Right cardiac atrium (tissue), 5 donors: ENCODE results near the gene RCAN1. TPM values are rescaled to one million over a fixed set of nuclear protein-coding genes. Genes with fewer than 3 reads are reported as not detected.
"Not testable (repeated sequence)": the region's sequence is repeated elsewhere in the genome, so short reads cannot be mapped to it uniquely, and the experiment has no call there.

ENCODE experiments used
- ATAC-seq, 2 donors: fragments of 200-7000 bp; cut with Tn5 transposase; one replicate each; pipeline versions ENCODE4 v1.8.0 to v1.9.1; 2020; ENCODE audit warnings: moderate library complexity in 2 of 2, mild to moderate bottlenecking in 1 of 2
- DNase-seq, 3 donors: peaks; one replicate each; pipeline ENCODE4 v3.0.0-alpha.2; 2020
- H3K27ac ChIP-seq: one replicate; pipeline ENCODE4 v1.5.1; 2013; ENCODE audit warnings: mild to moderate bottlenecking, low read length, control low read depth, moderate library complexity
- H3K27me3 ChIP-seq: one replicate; pipeline ENCODE4 v1.6.1; 2013; ENCODE audit not compliant: control insufficient read depth, insufficient read depth
- H3K4me1 ChIP-seq: one replicate; pipeline ENCODE4 v1.6.1; 2013; ENCODE audit warnings: low read length; ENCODE audit not compliant: control insufficient read depth, insufficient read depth
- H3K4me3 ChIP-seq: one replicate; pipeline ENCODE4 v1.5.1; 2013; ENCODE audit warnings: low read length, control low read depth
- H3K9me3 ChIP-seq: one replicate; pipeline ENCODE4 v1.6.1; 2013; ENCODE audit warnings: low read length; ENCODE audit not compliant: control insufficient read depth
- WGBS: extraction: QIAGEN DNeasy Blood & Tissue Kit; methylation state at CpG from one replicate; pipeline ENCODE4 v1.1.7; 2013; 5-methylcytosine and 5-hydroxymethylcytosine counted together
- intact Hi-C, 4 donors: fragments of 100-400 bp; cut with DNase I; formaldehyde crosslinking; loops; one replicate each; pipeline versions ENCODE4 v1.11.0 to v1.14.0; 2022 to 2023
- polyA plus RNA-seq: library from polyadenylated mRNA; stranded (reverse); fragments of 200-250 nt; gene quantifications from one replicate; pipeline ENCODE4 v1.2.3, GENCODE V29; 2013
- total RNA-seq, 4 donors: library from RNA; stranded (reverse); fragmentation: NEBNext Ultra II Directional; extraction: Animal tissue kit (Norgen Biotek cat#: 25700); gene quantifications; one replicate each; pipeline ENCODE4 v1.2.1, GENCODE V29; 2021
- donor health status: healthy with polysubstance abuse.
- donor health status: DM: no; HTN: yes; CAD: no.
- donor health status: DM: no; HTN: no; CAD: no.
- donor health status: DM: no; HTN: yes; CAD: no; lungs with severe emphysema.
- donor health status: DM: yes; HTN: yes; CAD: no.

The RCAN1 gene
- total and polyA plus RNA-seq, 5 donors: 26.7 to 39.7 (median 32.4) TPM

DNA sequence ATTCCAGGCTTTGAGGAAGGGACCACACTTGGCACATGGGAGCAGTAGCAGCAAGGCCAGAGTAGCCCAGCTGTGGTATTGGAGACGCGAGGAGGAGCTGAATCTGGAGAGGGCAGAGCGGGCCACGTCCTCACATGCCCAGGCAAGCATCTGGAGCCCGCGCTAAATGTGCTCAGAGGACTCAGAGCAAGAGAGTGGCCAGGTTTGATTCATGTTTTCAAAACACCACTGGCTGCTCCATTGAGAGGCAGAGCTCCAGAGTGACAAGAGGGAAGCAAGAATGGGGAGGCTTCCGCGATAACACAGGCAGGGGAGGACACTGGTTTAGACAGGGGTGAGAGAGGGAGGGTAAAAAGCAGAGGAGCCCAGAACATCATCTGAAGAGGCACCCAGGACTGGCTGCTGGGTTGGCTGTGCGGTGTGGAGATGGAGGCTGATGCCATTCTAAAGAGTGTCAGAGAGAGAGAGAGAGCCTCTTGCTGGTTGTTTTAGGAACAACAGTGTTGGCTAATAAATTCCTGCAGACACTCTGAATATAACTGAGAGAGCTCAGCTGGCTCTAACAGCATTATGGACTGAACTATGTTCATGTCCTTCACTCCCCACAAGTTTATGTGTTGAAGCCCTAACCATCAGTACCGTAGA is 32.3 kb downstream of the RCAN1 start:
- no peaks in the 10 kb centered on the region for H3K27me3 ChIP-seq
- DNase-seq: peak in 1 of 3 donors; percentile 68
- peak overlapping the region; percentile 95 for H3K27ac ChIP-seq
- H3K9me3 ChIP-seq: no peaks in the 10 kb centered on the region
- 76% methylated on average over 10 of the region's 10 CpGs for WGBS
- no peak overlapping the region for H3K4me3 ChIP-seq
- intact Hi-C loops: loop anchor here in 1 of 4 donors (5.0 kb wide), 1 partner anchor 55 kb away; no protein-coding TSS in a partner anchor
- peaks cover 19% of the 10 kb centered on the region for H3K4me1 ChIP-seq
- ATAC-seq: peak; percentile 70 to 84

DNA sequence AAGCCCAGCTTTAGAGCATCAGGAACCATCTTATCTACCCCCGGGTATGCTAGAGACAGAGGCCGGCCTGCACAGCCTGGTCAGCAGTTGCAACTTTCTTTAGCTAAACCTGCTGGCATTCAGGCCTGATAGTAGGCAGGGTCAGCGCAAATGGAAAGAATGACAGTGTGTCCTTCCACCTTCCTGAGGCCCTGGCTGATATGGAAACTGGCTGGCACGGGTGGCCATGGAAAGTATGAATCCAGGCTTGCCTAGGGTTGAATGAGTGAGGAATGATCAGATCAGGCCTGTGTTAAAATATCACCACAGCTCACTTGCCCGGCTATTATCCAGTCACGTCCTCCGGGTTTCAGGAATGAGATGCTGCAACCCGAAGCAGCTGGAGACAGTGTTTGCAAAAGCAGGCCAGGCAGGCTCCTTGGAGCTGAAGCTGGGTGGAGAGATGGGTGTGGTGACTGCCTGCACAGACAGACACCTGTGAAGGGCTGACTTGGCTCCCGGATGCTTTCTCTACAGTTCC is 34.7 kb downstream of the RCAN1 start:
- H3K27ac ChIP-seq: peak overlapping the region; percentile 87
- H3K9me3 ChIP-seq: no peaks in the 10 kb centered on the region
- DNase-seq: peak; percentile 60 to 81 (median 79)
- peaks cover 21% of the 10 kb centered on the region for H3K4me1 ChIP-seq
- intact Hi-C loops: loop anchor here in 1 of 4 donors (5.0 kb wide), 1 partner anchor 53 kb away; no protein-coding TSS in a partner anchor
- ATAC-seq: peak; percentile 72 to 87
- H3K4me3 ChIP-seq: no peak overlapping the region
- WGBS: 56% methylated on average over 9 of the region's 9 CpGs
- H3K27me3 ChIP-seq: no peaks in the 10 kb centered on the region

DNA sequence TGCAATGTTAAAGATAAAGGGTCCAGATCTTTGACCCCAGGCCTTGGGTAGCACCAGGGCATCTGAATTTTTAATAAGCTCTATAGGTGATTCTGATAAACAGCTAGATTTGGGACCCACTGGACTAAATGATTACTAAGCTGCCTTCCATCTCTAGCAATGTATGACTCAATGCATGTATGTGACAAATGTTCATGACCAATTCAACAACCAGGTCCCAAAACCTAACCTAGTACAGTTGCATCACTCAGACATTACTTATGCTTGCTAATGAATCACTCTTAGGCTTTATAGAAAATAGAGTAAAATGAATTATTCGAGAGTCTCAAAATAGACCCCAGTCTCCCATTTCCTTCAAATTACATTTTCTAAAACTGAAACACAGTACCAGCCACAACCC is 35.5 kb downstream of the RCAN1 start:
- H3K4me1 ChIP-seq: peaks cover 20% of the 10 kb centered on the region
- intact Hi-C loops: no loop called here
- WGBS: 93% methylated on average over 1 of the region's 1 CpG

DNA sequence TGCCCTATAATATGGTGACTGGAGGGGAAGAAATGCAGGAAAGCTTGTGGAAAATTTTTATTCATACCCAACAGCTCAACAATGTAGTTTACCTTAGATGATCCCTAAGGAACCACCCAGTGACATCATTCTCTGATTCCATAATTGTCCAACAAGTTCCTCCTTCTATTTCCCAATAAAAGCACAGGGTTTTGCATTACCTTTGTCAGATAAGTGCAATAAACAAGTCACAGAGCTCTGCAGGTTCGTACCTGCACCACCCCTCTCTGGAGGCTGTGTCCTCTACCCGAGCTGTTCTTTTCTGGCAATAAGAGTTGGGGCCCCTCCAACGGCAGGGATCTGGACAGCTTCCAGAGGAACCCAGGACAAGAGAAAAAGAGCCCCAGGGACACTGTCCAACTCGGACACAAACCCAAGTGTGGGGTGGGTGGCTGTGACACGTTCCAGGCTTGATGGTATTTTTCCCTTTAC is 38.8 kb downstream of the RCAN1 start:
- peaks cover 12% of the 10 kb centered on the region for H3K4me1 ChIP-seq
- intact Hi-C loops: no loop called here
- H3K4me3 ChIP-seq: no peak overlapping the region

More for the DNA sequence above, 35.5 kb downstream of the RCAN1 start:
- Histone ChIP-seq H3K27ac (peak overlapping the region; percentile 87), H3K4me3 (no peak overlapping the region), H3K9me3 (no peaks in the 10 kb centered on the region), H3K27me3 (no peaks in the 10 kb centered on the region)
- no peak for DNase-seq
- ATAC-seq: no peak

DNA sequence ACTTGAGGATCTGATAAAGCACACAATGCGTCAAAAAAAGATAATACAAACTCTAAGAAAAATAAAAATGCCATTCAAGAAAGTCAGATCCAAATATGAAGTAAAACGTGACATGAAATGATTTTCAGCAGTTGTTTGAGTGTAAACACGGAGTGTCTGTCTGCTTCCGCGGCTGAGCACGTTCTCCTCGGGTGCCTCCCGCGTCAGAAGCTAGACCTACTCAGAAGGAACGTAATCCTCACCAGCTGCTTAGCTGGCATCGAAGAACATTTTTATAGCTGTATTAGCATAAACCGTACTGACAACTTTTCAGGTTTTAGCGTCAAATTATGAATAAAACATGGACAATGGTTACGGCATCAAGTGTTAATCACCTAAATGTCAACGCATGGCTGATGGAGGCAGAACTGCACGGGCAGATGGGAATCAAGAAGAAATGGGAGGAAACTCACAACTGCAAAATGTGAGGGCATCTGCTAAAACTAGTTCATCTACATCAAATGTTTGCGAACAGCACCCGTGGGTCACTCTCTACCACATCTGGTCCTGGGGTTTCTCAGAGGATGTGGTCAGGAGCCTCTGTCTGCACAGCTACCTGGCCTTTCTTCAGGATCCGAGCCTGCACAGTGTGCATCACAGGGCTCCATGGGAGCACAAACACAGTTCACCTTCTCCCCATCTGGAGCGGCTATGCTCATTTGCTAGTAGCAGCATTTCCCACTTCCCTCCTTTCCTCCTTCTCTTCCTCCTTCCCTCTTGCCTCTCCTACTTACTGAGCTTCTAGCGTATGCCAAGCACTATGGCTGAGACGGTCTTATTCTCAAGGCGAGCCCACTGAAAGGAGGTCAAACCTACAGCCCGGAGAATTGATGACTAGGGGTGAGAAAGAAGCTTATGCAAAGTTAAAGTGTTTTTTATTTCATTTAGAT is 40.0 kb downstream of the RCAN1 start:
- WGBS: 93% methylated on average over 24 of the region's 24 CpGs
- intact Hi-C loops: no loop called here
- peaks cover 10% of the 10 kb centered on the region for H3K4me1 ChIP-seq
- H3K4me3 ChIP-seq: no peak overlapping the region
- no peaks in the 10 kb centered on the region for H3K27me3 ChIP-seq
- no peaks in the 10 kb centered on the region for H3K9me3 ChIP-seq
- no peak overlapping the region for H3K27ac ChIP-seq
- DNase-seq (no peak), ATAC-seq (no peak)

More for the DNA sequence above, 38.8 kb downstream of the RCAN1 start:
- H3K27me3 ChIP-seq: no peaks in the 10 kb centered on the region
- DNase-seq (peak; percentile 31 to 75 (median 71)), ATAC-seq (peak in 1 of 2 donors; percentile 7)
- WGBS: 23% methylated on average over 5 of the region's 5 CpGs
- peak overlapping the region; percentile 48 for H3K27ac ChIP-seq
- H3K9me3 ChIP-seq: no peaks in the 10 kb centered on the region

DNA sequence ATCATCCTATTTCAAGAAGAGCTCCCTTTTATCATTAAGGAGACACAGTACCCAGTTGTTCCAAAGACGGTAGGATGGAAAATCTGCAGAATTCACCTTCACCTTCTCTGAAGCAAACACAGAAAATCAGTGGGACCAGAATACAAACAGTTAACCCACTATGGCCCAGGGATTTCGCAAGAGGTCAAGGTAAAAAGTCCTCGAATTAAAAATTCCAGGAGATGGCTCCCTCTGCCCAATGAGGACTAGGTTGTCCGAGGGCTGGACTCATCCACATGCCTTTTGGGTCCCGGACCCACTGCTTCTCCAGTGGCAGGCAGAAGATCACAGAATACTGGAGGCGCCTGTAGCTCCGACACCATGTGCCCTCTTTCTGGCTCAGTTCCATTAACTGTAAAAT is 42.9 kb downstream of the RCAN1 start:
- Histone ChIP-seq H3K9me3 (no peaks in the 10 kb centered on the region), H3K27ac (peak overlapping the region; percentile 52), H3K27me3 (no peaks in the 10 kb centered on the region), H3K4me1 (peaks cover 3% of the 10 kb centered on the region), H3K4me3 (no peak overlapping the region)
- intact Hi-C loops: no loop called here
- ATAC-seq: no peak
- DNase-seq: no peak
- 74% methylated on average over 7 of the region's 7 CpGs for WGBS

DNA sequence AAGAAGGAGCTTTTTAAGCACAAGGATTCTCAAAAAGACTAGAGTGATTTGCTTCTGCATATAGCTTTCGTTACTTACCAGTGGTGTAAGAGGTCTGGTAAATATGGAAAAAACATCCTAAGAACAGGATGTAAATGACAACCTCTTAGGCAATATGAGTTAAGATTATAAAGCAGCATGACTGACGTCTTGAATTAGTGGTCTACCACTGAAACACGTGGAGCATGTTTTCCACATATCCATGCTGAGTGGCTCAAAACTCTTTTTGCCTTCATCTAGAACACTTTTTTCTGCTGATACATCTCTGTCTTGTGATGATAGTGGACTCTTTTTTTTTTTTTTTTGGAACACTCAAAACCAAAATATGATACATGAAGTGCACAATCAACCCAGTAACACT is 44.6 kb downstream of the RCAN1 start:
- Histone ChIP-seq H3K27me3 (no peaks in the 10 kb centered on the region), H3K27ac (no peak overlapping the region), H3K4me3 (no peak overlapping the region), H3K4me1 (no peaks in the 10 kb centered on the region), H3K9me3 (no peaks in the 10 kb centered on the region)
- intact Hi-C loops: no loop called here
- ATAC-seq: no peak
- no peak for DNase-seq
- 56% methylated on average over 3 of the region's 3 CpGs for WGBS

DNA sequence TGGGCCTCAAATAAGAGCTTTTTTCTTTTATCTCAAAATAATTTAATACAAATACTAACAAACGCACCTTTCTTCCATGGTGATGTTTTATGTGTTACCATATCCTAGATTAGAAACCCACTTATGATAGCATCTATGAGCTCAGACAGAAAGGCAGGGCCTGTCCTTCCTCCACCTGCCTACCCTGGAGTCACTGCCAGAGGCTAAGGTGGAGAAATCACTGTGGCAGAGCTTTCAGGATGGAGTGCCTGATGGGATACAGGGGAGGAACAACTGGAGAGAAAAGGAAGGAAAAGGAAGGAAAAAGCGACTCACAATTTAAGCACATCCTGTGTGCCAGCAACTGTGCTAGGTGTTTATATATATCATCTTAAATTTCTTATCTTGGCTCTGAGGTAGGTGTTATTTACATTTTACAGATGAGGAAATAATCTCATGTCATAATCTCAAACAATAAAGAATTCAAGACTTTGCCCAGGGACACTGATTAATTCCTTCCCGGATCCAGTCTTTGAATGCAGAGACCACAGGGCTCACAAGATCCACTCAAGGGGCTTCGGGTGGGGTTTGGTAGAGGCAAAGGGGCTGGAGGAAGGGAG is 45.4 kb downstream of the RCAN1 start:
- no peaks in the 10 kb centered on the region for H3K27me3 ChIP-seq
- DNase-seq: no peak
- peak overlapping the region; percentile 42 for H3K27ac ChIP-seq
- no peak for ATAC-seq
- intact Hi-C loops: no loop called here
- H3K4me1 ChIP-seq: no peaks in the 10 kb centered on the region
- H3K9me3 ChIP-seq: no peaks in the 10 kb centered on the region
- WGBS: 84% methylated on average over 4 of the region's 4 CpGs
- H3K4me3 ChIP-seq: no peak overlapping the region

DNA sequence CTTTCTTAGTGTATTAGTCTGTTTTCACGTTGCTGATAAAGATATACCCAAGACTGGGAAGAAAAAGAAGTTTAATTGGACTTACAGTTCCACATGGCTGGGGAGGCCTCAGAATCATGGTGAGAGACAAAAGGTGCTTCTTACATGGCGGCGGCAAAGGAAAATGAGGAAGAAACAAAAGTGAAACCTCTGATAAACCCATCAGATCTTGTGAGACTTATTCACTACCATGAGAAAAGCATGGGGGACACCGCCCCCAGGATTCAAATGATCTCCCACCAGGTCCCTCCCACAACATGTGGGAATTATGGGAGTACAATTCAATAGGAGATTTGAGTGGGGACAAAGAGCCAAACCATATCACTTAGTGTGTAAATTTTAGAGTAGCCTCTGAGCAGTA is 46.1 kb downstream of the RCAN1 start:
- DNase-seq, ATAC-seq, intact Hi-C loops, H3K9me3 ChIP-seq, H3K27me3 ChIP-seq, H3K27ac ChIP-seq, H3K4me1 ChIP-seq, H3K4me3 ChIP-seq: not testable (repeated sequence)
- 93% methylated on average over 4 of the region's 4 CpGs for WGBS

DNA sequence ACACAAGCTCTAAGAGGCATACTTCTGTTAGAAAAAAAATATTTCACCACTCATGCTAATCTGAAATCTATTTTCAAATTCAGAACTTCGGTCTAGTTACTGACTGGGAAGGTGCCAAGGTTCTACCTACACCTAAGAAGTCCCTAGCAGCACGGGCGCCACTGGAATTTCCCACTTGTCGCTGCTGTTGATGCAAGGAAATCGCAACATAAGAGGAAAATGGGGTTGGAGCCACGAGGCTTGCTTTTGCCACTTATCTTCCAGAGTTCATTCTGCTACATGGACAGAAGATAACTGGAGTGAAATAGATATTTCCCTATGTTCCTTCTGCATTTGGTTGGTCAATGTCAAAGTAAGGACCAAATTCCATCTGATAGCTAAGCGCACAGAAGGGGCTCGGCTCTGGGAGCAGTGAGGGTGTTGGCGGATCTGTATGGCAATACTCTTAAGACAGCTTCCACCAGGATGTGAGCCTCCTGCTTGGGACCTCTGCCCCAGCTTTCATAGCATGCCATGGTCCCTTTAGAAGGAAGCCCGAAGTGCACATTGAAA is 47.2 kb downstream of the RCAN1 start:
- 70% methylated on average over 10 of the region's 10 CpGs for WGBS
- no peak for ATAC-seq

More for the DNA sequence above, 47.2 kb downstream of the RCAN1 start:
- DNase-seq: no peak
- intact Hi-C loops: no loop called here
- no peaks in the 10 kb centered on the region for H3K27me3 ChIP-seq
- H3K4me1 ChIP-seq: peaks cover 2% of the 10 kb centered on the region
- H3K27ac ChIP-seq: peak overlapping the region; percentile 61
- H3K9me3 ChIP-seq: no peaks in the 10 kb centered on the region
- no peak overlapping the region for H3K4me3 ChIP-seq
